H1 (cell line): ENCODE data around the gene CRABP2. TPM values are rescaled to one million over a fixed set of nuclear protein-coding genes. Genes with fewer than 3 reads are reported as not detected.

ENCODE experiments used
- ASH2L ChIP-seq: fragments of 200-600, 300-600 bp; sonication (generic); IDR thresholded peaks from one replicate; pipeline ENCODE4 v1.7.1; 2017; ENCODE audit warnings: low read length
- ATF3 ChIP-seq: IDR thresholded peaks from 2 replicates; pipeline ENCODE4 v1.6.1; 2011; ENCODE audit warnings: low read depth, mild to moderate bottlenecking, low read length; ENCODE audit not compliant: insufficient read depth
- BRCA1 ChIP-seq: IDR thresholded peaks from 2 replicates; pipeline ENCODE4 v1.6.1; 2012; ENCODE audit warnings: low read depth, low read length, improper control_type of control experiment
- CBX8 ChIP-seq: fragments of 300-800, 300-1000 bp; sonication (generic); IDR thresholded peaks from 2 replicates; pipeline ENCODE4 v1.7.1; 2016; ENCODE audit warnings: low read depth, low read length, borderline replicate concordance
- CHD2 ChIP-seq: IDR thresholded peaks from 2 replicates; pipeline ENCODE4 v1.6.1; 2012; ENCODE audit warnings: low read length, improper control_type of control experiment
- CREB1 ChIP-seq: IDR thresholded peaks from 2 replicates; pipeline ENCODE4 v1.6.1; 2012; ENCODE audit warnings: inconsistent platforms
- CTCF ChIP-seq, 3 experiments: IDR thresholded peaks; 1 replicate in 2 of 3; 2 replicates in 1 of 3; pipeline versions ENCODE4 v1.5.1 to v1.6.1; 2011; ENCODE audit warnings: low read length in 3 of 3, mild to moderate bottlenecking in 3 of 3, inconsistent platforms in 2 of 3, low read depth in 1 of 3, moderate library complexity in 1 of 3; ENCODE audit not compliant: insufficient read depth in 1 of 3; ENCODE audit errors: control extremely low read depth in 1 of 3
- E2F6 ChIP-seq: IDR thresholded peaks from 2 replicates; pipeline ENCODE4 v1.6.1; 2012; ENCODE audit warnings: inconsistent platforms
- FOSL1 ChIP-seq: IDR thresholded peaks from 2 replicates; pipeline ENCODE4 v1.6.1; 2011; ENCODE audit warnings: mild to moderate bottlenecking, low read depth, low read length, moderate library complexity; ENCODE audit not compliant: insufficient read depth
- GABPA ChIP-seq: IDR thresholded peaks from 2 replicates; pipeline ENCODE4 v1.6.1; 2011; ENCODE audit warnings: mild to moderate bottlenecking, low read length, moderate library complexity, borderline replicate concordance; ENCODE audit not compliant: insufficient read depth
- GTF2F1 ChIP-seq: IDR thresholded peaks from 2 replicates; pipeline ENCODE4 v1.6.1; 2012; ENCODE audit warnings: low read depth, low read length, improper control_type of control experiment, borderline replicate concordance
- JUND ChIP-seq: IDR thresholded peaks from 2 replicates; pipeline ENCODE4 v1.6.1; 2011; ENCODE audit warnings: mild to moderate bottlenecking, improper control_type of control experiment, low read length
- KDM4A ChIP-seq: IDR thresholded peaks from one replicate; pipeline ENCODE4 v1.7.1; 2012; ENCODE audit warnings: low read depth, mild to moderate bottlenecking, moderate library complexity, low read length, inconsistent platforms; ENCODE audit not compliant: severe bottlenecking
- KDM5A ChIP-seq: fragments of 200-600 bp; IDR thresholded peaks from 2 replicates; pipeline ENCODE4 v1.7.1; 2012; ENCODE audit warnings: mild to moderate bottlenecking, low read length, inconsistent platforms, mixed read lengths
- POLR2AphosphoS5 ChIP-seq: IDR thresholded peaks from 2 replicates; pipeline ENCODE4 v1.6.1; 2011; ENCODE audit warnings: low read depth, low read length
- RBBP5 ChIP-seq: IDR thresholded peaks from 2 replicates; pipeline ENCODE4 v1.7.1; 2012; ENCODE audit warnings: low read depth, mild to moderate bottlenecking, inconsistent platforms, low read length, moderate library complexity, borderline replicate concordance
- SIN3A ChIP-seq, 2 experiments: IDR thresholded peaks in 1 of 2; conservative IDR thresholded peaks in 1 of 2; 2 replicates each; pipeline ENCODE4 v1.6.1; 2011 to 2012; ENCODE audit warnings: low read length in 2 of 2, improper control_type of control experiment in 1 of 2, low read depth in 1 of 2, mild to moderate bottlenecking in 1 of 2
- SP1 ChIP-seq: IDR thresholded peaks from 2 replicates; pipeline ENCODE4 v1.6.1; 2011; ENCODE audit warnings: low read depth, low read length
- TAF1 ChIP-seq: IDR thresholded peaks from 2 replicates; pipeline ENCODE4 v1.6.1; 2011; ENCODE audit warnings: mild to moderate bottlenecking, low read depth, low read length
- TBP ChIP-seq: IDR thresholded peaks from 2 replicates; pipeline ENCODE4 v1.6.1; 2011; ENCODE audit warnings: low read depth, low read length, improper control_type of control experiment
- polyA plus RNA-seq, 7 experiments: library from polyadenylated mRNA; depleted of rRNA in 3 of 7; stranded (reverse) in 5 of 7; unstranded in 2 of 7; fragments of >200 nt in 5 of 7; fragments of 200-250 nt in 2 of 7; gene quantifications; 1 replicate in 5 of 7; 2 replicates in 1 of 7; 4 replicates in 1 of 7; pipeline versions ENCODE4 v1.2.1 to v1.2.3, GENCODE V29; 2011 to 2013; ENCODE audit warnings: missing spikeins in 2 of 7, mixed read lengths in 2 of 7
- total RNA-seq: library from RNA; stranded (reverse); fragmentation: NEBNext Ultra II Directional; extraction: Animal tissue kit (Norgen Biotek cat#: 25700); gene quantifications from 2 replicates; pipeline ENCODE4 v1.2.1, GENCODE V29; 2021

CRABP2 gene
- total and polyA plus RNA-seq, 2 of the 8 experiments (the other 6 are each of a cell fraction or from before 2014, with no cell fraction given): 69.2 to 119 TPM

GRCh38 chr1:156728599-156729462, 23.4 kb upstream of the CRABP2 start, which contains the start of gene ISG20L2 (continued):
- TF ChIP-seq ATF3: peak; percentile 67
- TF ChIP-seq CREB1: peak; percentile 99
- peak; percentile 56 for TF ChIP-seq BRCA1
- TF ChIP-seq CBX8: no peak
- peak in 1 of 2 experiments; percentile 50; a peak in 2 of 4 replicates for TF ChIP-seq SIN3A (conservative IDR thresholded peaks at IDR 0.05 in 1 of 2, IDR thresholded peaks at IDR 0.05 in 1 of 2; ENCODE audit: low read depth in 1 of 2, low read length in 2 of 2)
- TF ChIP-seq ASH2L: peak; percentile 80
- TF ChIP-seq RBBP5: 0 out of 2 replicates have a peak, but pooled peaks have one; percentile 40
- TF ChIP-seq CHD2: no peak
- peak; percentile 20 for TF ChIP-seq E2F6
- TF ChIP-seq TBP: no peak; the same call in 1 of the 2 replicates
- peak; percentile 67; the same call in 1 of the 2 replicates for TF ChIP-seq GABPA
- TF ChIP-seq FOSL1: no peak
- TF ChIP-seq POLR2AphosphoS5: peak; percentile 95
- TF ChIP-seq KDM5A: peak; percentile 58; the same call in 1 of the 2 replicates
- peak; percentile 86 for TF ChIP-seq KDM4A
- no peak for TF ChIP-seq CTCF (IDR thresholded peaks at IDR 0.05; ENCODE audit: control extremely low read depth in 1 of 3, insufficient read depth in 1 of 3, low read depth in 1 of 3, low read length in 3 of 3)
- 0 out of 2 replicates have a peak, but pooled peaks have one; percentile 49 for TF ChIP-seq GTF2F1
- TF ChIP-seq JUND: peak; percentile 14; the same call in 1 of the 2 replicates
- peak; percentile 83 for TF ChIP-seq SP1
- peak; percentile 82 for TF ChIP-seq TAF1
